Parathyroid adenoma (tissue), 2 donors: Measurements from ENCODE around the gene PTPRM.
A peak's percentile ranks its signal among the peaks of the same experiment; 100 is the strongest.

Source experiments
- H2AFZ ChIP-seq: fragments of 300-600 bp; sonication (generic); one replicate; pipeline ENCODE4 v1.7.0; 2017; ENCODE audit warnings: antibody characterized with exemption, mild to moderate bottlenecking
- H3K27ac ChIP-seq: fragments of 300-600 bp; sonication (generic); one replicate; pipeline ENCODE4 v1.7.0; 2017
- H3K27me3 ChIP-seq: fragments of 300-600 bp; sonication (generic); one replicate; pipeline ENCODE4 v1.7.0; 2017; ENCODE audit warnings: low read length; ENCODE audit not compliant: control insufficient read depth, insufficient read depth
- H3K36me3 ChIP-seq: fragments of 300-600 bp; sonication (generic); one replicate; pipeline ENCODE4 v1.7.0; 2017; ENCODE audit warnings: low read length; ENCODE audit not compliant: control insufficient read depth, insufficient read depth
- H3K4me1 ChIP-seq: fragments of 300-600 bp; sonication (generic); one replicate; pipeline ENCODE4 v1.7.0; 2017; ENCODE audit warnings: control low read depth
- H3K4me2 ChIP-seq: fragments of 300-600 bp; sonication (generic); one replicate; pipeline ENCODE4 v1.7.0; 2017; ENCODE audit warnings: low read length
- H3K4me3 ChIP-seq: fragments of 300-600 bp; sonication (generic); one replicate; pipeline ENCODE4 v1.7.0; 2017; ENCODE audit warnings: low read depth, low read length
- H3K79me2 ChIP-seq: fragments of 300-600 bp; sonication (generic); one replicate; pipeline ENCODE4 v1.7.0; 2017; ENCODE audit warnings: control low read depth
- H3K9ac ChIP-seq: fragments of 300-600 bp; sonication (generic); one replicate; pipeline ENCODE4 v1.7.0; 2017; ENCODE audit warnings: mild to moderate bottlenecking
- H3K9me3 ChIP-seq: fragments of 300-600 bp; sonication (generic); one replicate; pipeline ENCODE4 v1.7.0; 2017; ENCODE audit warnings: low read length; ENCODE audit not compliant: control insufficient read depth
- TF ChIP-seq, protein P1 (sequence below): fragments of 300-600 bp; sonication (generic); IDR thresholded peaks from one replicate; pipeline ENCODE4 v1.7.0; 2017; ENCODE audit warnings: antibody characterized with exemption, mild to moderate bottlenecking
- donor health status: primary hyperparathyroidism.

PTPRM gene

DNA sequence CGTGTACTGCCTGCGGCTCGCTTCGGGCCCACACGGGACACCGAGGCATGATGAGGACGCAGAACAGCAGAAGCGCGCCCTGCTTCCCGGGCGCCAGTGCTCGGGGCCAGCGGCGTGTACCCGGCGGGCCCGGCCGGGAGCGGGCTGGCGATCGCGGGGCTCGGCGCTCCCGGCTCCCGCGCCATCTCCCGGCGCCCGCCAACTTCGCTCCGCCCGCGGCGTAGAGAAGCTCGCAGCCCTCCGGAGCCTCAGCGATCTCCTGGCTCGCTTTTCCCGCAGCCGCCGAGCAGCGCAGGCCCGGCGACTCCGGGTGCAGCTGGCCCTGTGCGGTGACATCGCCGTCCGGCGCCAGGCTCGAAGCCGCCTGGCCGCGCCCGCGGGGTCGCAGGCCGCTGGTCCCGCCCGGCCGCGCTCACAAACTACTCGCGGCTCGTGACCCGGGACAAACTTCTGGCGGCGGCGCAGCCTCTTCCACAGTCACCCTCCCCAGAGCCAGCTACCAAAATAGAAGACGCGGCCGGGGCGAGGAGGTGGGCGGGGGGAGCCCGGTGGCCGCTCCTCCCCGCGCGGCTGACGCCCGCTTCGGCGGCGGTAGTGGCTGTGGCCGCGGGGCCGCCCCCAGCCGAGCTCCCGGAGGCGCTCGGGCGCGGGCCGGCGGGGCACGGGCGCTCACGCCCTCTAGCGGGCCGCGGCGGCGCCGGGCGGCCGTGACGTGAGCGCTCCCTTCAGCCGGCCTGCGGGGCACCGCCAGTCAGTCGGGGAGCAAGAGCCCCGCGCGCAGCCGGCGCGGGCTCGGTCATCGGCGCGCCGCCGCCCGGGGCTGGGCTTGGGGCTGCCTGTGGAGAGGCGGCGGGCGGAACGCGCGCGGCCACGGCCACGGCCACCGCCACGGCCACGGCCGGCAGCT, at the start of gene PTPRM:
PTPRM (plus strand) TSS at position 750 of the 907 bp plus-strand sequence. CDS start 503 bp downstream, outside the sequence.
- Histone ChIP-seq H3K9me3 (no peaks in the 10 kb centered on the region), H3K4me2 (peak within 1 kb of the TSS; percentile 85), H3K4me1 (peaks cover 8% of the 10 kb centered on the region), H3K9ac (peak within 1 kb of the TSS; percentile 48), H3K27ac (peak within 1 kb of the TSS; percentile 75), H2AFZ (peak within 1 kb of the TSS; percentile 95), H3K79me2 (peaks cover 4% of the 10 kb centered on the region), H3K4me3 (peak within 1 kb of the TSS; percentile 75), H3K27me3 (no peaks in the 10 kb centered on the region), H3K36me3 (no peaks in the 10 kb centered on the region)
- TF ChIP-seq, protein P1, sequence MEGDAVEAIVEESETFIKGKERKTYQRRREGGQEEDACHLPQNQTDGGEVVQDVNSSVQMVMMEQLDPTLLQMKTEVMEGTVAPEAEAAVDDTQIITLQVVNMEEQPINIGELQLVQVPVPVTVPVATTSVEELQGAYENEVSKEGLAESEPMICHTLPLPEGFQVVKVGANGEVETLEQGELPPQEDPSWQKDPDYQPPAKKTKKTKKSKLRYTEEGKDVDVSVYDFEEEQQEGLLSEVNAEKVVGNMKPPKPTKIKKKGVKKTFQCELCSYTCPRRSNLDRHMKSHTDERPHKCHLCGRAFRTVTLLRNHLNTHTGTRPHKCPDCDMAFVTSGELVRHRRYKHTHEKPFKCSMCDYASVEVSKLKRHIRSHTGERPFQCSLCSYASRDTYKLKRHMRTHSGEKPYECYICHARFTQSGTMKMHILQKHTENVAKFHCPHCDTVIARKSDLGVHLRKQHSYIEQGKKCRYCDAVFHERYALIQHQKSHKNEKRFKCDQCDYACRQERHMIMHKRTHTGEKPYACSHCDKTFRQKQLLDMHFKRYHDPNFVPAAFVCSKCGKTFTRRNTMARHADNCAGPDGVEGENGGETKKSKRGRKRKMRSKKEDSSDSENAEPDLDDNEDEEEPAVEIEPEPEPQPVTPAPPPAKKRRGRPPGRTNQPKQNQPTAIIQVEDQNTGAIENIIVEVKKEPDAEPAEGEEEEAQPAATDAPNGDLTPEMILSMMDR = no peak

DNA sequence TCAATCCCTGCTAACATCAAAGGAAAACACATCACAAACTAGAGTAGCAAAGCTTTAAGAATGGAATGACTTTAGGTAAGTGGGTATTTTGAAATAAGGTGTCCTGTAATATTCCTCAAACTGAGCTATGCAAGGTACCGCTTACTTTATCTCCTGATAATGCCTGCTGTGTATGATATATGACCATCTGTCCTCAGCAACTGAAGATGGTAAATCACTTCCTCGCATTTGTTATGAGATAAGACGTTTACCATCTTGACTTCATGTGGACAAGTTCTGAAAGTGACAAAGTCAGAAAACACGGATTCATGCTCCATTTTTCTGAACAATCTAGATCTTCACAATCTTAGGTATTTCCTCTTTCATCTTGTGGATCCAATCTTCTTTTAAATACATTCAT, 49.3 kb upstream of the PTPRM start:
- no peak overlapping the region for H3K4me3 ChIP-seq
- H3K4me2 ChIP-seq = no peak overlapping the region
- H3K9ac ChIP-seq = no peak overlapping the region
- TF ChIP-seq, protein P1 = no peak
- H3K36me3 ChIP-seq = no peaks in the 10 kb centered on the region
- no peaks in the 10 kb centered on the region for H3K79me2 ChIP-seq
- no peak overlapping the region for H3K27ac ChIP-seq
- H3K27me3 ChIP-seq = no peaks in the 10 kb centered on the region
- no peaks in the 10 kb centered on the region for H3K9me3 ChIP-seq
- no peak overlapping the region for H2AFZ ChIP-seq
- no peaks in the 10 kb centered on the region for H3K4me1 ChIP-seq

DNA sequence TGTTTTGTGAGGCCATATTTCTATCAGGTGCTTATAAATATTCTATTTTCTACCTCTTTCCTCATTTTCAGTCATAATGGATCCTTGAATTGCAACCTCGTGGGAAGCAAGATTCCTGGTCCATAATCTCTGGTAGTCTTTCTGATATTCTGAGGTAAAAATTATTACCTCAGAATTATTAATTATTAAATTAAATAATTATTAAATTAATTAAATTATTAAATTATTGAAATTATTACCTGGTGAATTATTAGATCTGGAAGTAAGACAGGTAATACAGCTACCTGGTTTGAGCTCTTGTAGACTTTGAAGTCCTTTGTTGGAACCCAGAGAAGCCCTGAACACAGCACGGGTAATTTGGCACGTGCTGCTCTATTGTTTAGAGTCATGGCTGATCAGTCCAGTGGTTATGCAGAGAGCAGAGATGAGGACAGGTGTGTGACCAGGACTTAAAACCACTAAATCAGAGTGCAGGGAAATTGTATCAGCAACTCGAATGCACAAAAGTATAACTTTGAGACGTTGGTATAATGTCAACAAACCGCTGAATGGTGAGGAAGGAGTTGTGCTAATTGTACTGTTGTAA, 46.8 kb upstream of the PTPRM start:
- H3K36me3 ChIP-seq = no peaks in the 10 kb centered on the region
- no peak overlapping the region for H3K9ac ChIP-seq
- no peaks in the 10 kb centered on the region for H3K4me1 ChIP-seq
- no peak overlapping the region for H3K4me3 ChIP-seq
- TF ChIP-seq, protein P1 = no peak
- H3K27ac ChIP-seq = no peak overlapping the region
- no peak overlapping the region for H3K4me2 ChIP-seq
- H3K27me3 ChIP-seq = no peaks in the 10 kb centered on the region
- H2AFZ ChIP-seq = no peak overlapping the region
- no peaks in the 10 kb centered on the region for H3K79me2 ChIP-seq
- no peaks in the 10 kb centered on the region for H3K9me3 ChIP-seq

DNA sequence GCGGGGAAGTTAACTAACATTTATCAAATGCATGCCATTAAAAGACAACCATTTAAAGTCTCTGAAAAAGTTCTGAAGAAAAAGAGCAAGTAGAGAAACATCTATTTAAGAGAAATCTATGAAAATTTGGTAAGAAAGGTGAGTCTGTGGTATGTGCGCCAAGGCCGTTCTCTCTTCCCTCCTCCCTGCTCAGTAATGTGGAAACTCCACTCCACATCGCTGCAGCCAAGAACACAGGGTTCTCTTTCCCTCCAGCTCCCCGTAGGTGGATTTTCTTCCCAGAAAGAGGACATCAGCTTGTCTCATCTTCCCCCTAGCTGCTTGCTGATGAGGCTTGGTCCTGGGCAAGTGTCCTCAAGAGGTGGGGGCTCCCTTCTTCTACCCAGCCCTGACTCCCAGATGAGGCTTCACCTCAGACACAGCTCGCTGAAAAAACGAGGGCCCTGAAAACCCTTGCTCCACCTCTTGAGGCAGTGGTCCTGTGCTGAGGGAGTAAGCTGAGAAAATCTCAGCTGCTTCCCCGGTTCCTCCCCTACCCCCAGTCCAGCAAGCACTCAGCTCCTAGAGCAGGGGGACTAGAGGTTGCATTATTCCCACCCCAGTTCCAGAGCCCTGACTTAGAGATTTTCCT, 45.8 kb upstream of the PTPRM start:
- H3K4me1 ChIP-seq = no peaks in the 10 kb centered on the region
- H3K27me3 ChIP-seq = no peaks in the 10 kb centered on the region
- H3K79me2 ChIP-seq = no peaks in the 10 kb centered on the region
- TF ChIP-seq, protein P1 = no peak
- H3K36me3 ChIP-seq = no peaks in the 10 kb centered on the region
- no peak overlapping the region for H3K4me2 ChIP-seq
- no peak overlapping the region for H2AFZ ChIP-seq
- H3K9me3 ChIP-seq = no peaks in the 10 kb centered on the region
- no peak overlapping the region for H3K27ac ChIP-seq
- H3K9ac ChIP-seq = no peak overlapping the region
- H3K4me3 ChIP-seq = no peak overlapping the region
